ENCODE results near the gene MATN3.
"Not testable (repeated sequence)": the region's sequence is repeated elsewhere in the genome, so short reads cannot be mapped to it uniquely, and the experiment has no call there.

MATN3 gene, protein sequence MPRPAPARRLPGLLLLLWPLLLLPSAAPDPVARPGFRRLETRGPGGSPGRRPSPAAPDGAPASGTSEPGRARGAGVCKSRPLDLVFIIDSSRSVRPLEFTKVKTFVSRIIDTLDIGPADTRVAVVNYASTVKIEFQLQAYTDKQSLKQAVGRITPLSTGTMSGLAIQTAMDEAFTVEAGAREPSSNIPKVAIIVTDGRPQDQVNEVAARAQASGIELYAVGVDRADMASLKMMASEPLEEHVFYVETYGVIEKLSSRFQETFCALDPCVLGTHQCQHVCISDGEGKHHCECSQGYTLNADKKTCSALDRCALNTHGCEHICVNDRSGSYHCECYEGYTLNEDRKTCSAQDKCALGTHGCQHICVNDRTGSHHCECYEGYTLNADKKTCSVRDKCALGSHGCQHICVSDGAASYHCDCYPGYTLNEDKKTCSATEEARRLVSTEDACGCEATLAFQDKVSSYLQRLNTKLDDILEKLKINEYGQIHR

DNA sequence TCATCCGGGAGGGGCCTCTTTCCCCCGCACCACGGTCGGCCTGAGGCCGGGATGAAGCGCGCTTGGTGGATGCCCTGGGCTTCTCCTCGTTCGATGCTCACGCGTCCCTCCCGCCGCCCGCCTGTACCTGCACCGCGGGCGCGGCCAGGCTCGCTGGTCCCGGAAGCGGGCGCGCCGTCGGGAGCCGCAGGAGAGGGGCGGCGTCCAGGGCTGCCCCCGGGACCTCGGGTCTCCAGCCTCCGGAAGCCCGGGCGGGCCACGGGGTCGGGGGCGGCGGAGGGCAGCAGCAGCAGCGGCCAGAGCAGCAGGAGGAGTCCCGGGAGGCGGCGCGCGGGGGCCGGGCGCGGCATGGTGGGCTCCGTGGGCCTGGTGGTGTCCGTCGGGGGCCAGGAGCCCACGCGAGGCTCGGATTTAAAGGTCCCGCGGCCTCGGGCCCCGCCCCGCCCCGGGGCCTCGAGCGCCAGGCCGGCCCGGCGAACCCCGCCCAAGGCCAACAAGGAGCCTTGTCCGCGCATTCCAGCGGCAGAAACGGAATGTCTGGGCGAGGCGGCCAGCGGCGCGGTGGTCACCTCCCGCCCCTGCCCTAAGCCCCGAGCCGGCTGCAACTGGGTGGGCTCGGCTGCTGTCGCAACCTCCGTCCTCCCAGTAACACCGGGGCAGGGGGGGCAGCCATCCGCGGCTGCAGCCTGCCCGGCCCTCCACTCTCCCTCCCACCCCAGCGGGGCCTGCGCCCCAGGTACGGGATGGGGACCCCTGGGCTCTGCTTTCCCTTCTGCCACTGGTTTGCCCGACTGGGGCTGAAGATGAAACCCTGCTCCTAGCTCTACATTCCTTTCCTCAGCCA is at the start of gene MATN3:
TSS of gene MATN3 (minus strand) at position 387 of the 844 bp plus-strand sequence. CDS start at position 350, 37 bp downstream.
- peak; percentile 15 for DNase-seq (ENCODE audit: low read depth)

DNA sequence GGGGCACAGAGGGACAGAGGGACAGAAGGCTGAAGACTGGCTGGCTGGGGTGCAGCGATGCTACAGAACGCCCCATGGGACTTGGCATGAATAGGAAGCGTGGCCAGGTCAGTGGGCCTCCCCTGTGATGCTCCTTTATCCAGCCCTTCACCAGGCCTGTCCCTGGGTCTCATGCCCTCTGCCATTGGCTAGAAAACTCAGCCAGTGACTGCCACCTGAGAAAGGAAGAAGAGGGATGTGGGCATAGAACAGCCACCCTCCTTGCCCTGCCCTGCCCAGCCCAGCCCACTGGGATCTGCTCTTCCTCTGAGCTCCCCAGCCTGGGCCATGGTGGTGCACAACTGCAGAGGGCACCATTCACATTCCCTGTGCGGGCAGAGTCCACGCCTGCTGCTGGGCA is 49.5 kb upstream of the MATN3 start:
- DNase-seq (ENCODE audit: low read depth) = no peak

- no peak for DNase-seq (ENCODE audit: low read depth)
Observed at GRCh38 chr2:20061476-20061875, 49.0 kb upstream of the MATN3 start.

DNA sequence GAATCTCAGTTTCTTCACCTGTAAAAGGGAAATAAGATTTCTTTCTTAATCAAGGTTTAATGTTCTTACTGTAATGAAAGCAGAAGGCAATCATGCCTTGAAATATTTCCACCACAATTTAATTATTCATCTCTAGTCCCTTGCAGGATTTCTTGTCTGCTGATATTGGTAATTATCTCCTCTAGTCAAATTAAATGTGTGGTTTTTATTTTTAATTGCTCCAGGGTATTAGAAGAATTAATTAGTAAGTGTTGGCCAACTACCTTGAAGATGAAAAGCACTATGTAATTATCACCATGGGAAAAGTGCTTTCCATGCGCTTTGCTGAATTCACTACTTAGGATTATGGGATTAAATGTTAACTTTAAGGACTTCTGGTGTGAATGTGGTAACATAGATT is 47.6 kb upstream of the MATN3 start:
- DNase-seq (ENCODE audit: low read depth) = no peak

DNA sequence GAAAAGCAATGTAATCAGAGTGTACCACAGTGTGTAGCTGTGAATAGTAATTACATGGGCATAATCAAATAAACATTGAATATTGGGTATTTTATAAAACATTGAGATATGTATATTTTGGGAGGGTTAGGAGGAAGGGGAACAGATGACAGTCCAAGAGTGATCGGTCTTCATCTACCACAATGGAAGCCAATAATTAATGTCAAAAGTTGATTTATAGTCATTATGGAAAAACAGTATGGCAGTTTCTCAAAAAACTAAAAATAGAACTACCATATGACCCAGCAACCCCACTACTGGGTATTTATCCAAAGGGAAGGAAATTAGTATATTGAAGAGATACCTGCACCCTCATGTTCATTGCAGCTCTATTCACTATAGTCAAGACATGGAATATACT is 44.8 kb upstream of the MATN3 start:
- DNase-seq (ENCODE audit: low read depth) = no peak

DNA sequence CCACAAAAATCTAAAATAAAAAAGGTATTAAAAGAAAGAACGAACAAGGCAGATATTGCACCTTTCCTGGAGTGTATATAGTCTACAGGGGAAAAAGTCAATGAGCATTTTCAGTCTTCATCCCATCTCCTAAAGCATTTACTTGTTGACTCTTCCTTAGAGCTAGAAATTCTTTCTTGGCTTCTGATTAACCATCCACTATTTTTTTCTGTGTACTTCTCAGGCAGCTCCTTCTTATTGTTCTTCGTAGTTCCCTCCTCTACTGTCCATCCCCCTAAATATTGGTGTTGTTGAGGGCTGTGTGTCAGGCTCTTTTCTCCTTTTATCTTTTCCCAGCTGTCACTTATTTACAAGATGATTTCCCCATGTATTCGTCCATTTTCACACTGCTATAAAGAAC is 42.5 kb upstream of the MATN3 start:
- no peak for DNase-seq (ENCODE audit: low read depth)

DNA sequence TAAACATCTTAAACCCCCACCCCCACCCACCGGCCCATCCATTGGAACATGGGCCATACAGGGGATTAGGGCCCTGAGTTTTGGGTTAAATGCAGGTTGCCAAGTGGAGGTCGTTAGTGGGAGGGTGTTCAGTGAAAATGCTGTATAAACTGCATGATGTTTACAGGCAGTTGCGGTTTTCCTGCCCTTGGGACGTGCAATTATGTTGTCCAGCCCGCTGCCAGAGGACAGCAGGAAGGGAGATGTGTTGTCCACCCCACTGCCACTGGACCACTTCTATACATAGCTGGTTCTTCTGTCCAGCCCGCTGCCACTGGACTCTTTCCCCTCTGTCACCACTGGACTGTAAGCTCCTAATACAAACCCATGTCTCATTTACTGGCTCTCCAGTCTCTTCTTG is 41.7 kb upstream of the MATN3 start:
- no peak for DNase-seq (ENCODE audit: low read depth)

DNA sequence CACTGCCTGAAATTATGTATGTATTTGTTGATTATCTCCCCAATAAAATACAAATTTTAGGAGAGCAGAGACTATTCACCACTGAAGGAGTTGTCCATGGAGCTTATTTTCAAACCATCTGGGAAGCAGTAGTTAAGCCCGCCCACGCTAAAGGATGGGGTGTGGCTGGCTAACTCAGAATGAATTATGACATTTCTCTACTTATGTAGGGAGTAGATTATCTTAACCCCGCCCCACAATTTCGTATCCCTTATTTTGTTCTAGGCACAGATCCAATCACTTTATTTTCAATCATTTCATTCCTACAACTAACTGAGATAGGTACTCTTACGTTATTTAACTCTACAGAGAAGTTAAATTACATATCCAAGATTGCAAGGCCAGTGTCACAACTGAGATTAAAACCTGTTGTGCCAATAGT is 40.4 kb upstream of the MATN3 start:
- DNase-seq (ENCODE audit: low read depth) = peak; percentile 88

DNA sequence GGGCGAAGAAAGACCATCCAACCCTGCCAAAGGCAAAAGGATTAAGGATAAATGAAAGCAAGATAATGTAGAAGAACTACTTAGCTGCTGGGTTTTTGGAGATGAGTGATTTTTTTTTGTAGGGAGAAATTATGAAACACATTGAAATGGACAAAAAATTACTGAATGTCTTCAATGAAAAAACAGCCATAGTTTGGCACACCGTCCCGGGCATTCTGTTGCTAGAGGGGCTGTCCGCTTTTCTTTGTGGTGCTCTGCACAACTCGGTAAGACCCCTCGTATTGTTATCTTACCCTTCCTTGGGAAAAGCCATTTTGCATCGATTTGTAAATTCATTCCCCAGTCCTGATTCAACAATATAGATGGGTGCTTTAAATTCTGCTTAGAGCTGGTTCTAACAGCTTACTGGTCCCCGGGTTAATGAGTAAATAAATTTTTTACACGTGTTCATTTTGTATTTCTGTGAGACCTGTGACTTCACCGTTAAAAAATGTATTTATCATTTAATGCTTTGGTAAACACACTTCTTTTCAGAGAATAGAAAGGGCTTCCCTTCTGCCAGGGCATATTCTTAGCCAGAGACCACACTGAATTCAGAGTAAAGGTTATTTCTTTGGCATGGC is 39.9 kb upstream of the MATN3 start:
- DNase-seq (ENCODE audit: low read depth) = peak; percentile 60

DNA sequence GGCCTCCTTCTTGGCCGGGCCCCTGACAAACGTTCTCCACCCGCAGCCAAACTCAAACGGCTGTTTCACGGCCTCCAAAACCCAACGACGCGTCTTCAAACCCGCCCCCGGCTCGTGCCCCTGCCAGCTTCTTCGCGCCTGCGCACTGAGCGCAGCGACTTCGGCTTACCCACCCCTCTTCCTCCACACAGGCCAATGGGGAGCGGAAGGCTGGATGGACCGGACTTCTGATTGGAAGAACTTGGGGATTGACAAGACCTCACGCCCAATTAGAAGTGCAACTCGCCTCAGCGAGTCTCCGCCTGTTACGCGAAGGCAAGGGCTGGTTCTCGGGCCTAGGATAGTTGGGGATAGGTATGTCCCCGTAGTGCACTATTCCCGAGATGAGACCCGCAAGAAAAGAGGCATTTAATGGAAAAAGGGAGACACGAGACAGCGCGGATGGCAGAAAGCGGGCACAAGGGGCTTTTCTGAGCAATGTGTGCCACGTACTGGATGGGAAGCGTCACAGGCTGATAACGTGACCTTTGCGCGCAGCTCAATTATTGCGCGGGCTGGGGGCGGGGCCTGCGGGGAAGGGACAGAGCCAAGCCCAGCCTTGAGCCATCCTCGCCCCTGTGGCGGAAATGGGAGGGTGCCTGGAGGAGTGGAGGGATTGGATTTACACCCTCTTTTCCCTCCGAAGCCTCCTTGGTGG is 39.2 kb upstream of the MATN3 start, which contains the start of gene LAPTM4A:
TSS of gene LAPTM4A (minus strand) at position 97 of the 697 bp plus-strand sequence. CDS start 108 bp downstream, outside the sequence.
- DNase-seq (ENCODE audit: low read depth) = peak; percentile 100

- no peak for DNase-seq (ENCODE audit: low read depth)
Observed at GRCh38 chr2:20050646-20051531, 38.4 kb upstream of the MATN3 start.

GRCh38 chr2:20050104-20050645 is 37.7 kb upstream of the MATN3 start:
- DNase-seq (ENCODE audit: low read depth) = peak; percentile 66

DNA sequence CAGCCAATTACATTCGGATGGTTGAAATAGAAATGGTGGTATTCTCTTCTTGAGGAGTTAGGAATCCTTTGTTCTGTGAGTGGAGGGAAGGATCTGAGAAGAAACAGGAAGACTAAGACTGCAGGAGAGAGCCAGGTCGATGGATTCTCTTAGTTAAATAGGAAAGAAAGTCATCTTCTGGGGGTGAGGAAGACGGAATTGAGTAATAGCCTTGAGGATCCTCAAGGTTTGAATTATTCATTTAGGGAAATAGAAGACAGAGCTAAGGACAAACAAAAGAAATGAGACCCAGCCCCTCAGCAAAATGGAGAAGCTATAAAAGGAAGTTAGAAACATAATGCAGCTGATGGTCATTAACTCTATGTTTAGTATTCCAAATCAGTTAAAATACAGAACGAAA is 37.2 kb upstream of the MATN3 start:
- no peak for DNase-seq (ENCODE audit: low read depth)

- no peak for DNase-seq (ENCODE audit: low read depth)
Observed at GRCh38 chr2:20048488-20049448, 36.3 kb upstream of the MATN3 start.

DNA sequence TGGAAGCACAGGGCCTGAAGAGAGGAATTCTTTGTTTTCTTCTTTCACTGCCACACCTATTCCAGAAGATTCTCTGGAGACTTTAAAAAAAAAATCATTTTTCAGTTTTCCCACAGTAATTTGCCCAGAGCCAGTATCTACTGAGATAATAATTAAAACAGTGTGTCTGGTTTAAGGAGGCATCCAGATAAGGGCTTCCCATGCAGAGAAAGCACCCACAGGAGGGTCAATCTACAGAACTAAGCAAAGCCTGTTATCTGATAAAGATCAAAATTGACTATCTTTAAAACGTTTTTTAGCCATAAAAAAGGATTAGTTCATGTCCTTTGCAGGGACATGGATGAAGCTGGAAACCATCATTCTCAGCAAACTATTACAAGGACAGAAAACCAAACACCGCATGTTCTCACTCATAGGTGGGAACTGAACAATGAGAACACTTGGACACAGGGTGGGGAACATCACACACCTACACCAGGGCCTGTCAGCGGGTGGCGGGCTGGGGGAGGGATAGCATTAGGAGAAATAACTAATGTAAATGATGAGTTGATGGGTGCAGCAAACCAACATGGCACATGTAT is 33.3 kb upstream of the MATN3 start:
- not testable (repeated sequence) for DNase-seq (ENCODE audit: low read depth)

GRCh38 chr2:20044778-20045177 is 32.3 kb upstream of the MATN3 start:
- DNase-seq (ENCODE audit: low read depth) = no peak

DNA sequence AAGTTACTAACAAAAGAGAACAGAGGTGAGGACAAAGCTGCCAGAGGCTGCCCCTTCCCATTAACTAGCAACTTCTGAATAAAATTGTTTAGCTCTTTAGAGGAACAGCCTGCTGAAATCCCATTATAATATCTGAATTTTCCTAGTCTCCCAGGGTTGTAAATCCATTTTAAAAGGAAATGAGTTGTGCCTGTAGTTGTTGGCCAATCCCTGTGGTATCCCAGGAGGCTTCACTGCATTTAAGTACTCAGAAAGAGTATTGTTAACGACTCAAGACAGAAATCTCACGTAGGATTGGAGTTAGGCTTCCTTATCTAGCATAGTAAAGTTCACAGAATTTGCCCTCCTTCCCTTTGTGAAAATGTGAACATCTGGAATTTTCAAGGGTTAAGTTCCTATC is 30.1 kb upstream of the MATN3 start:
- DNase-seq (ENCODE audit: low read depth) = peak; percentile 62

DNA sequence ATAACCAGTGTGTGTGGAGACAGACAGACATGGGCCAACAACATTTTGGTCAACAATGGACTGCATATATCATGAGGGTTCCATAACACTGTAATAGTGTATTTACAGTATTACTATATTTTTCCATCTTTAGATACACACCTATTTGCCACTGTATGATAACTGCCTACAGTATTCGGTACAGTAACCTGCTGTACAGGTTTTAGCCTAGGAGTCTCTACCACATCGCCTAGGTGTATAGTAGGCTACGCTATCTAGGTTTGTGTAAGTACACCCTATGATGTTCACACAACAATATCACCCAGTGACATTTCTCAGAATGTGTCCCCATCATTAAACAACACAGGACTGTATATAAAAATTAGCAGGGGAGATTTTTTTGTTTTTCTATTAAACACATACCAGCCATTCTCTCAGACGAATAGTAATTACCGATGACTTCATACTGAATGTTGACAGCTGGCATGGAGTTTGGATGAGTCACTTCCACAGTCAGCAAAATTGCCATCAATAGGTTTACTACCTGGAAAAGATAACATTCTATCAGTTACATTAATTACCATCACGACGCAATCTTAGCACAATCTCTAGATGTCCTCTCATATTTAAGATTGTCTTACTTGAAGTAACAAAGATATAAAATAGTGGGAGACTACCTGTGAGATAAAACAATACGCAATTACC is 28.2 kb upstream of the MATN3 start:
- DNase-seq (ENCODE audit: low read depth) = no peak

Measured in amniotic epithelial cell (primary cell).